Testis (tissue), 2 donors: ENCODE measurements around the gene PLEKHG7.

Source experiments
- POLR2A ChIP-seq: fragments of 450-650 bp; IDR thresholded peaks from one replicate; pipeline ENCODE4 v1.6.1; 2017; ENCODE audit warnings: antibody characterized with exemption, mild to moderate bottlenecking, moderate library complexity
- TF ChIP-seq, protein P1 (sequence below), 3 experiments: fragments of 450-650 bp in 2 of 3; fragments of 200-600 bp in 1 of 3; sonication (generic) in 1 of 3; IDR thresholded peaks; one replicate each; pipeline ENCODE4 v1.5.1; 2016 to 2019; ENCODE audit warnings: antibody characterized with exemption in 3 of 3, mild to moderate bottlenecking in 2 of 3, moderate library complexity in 1 of 3

DNA sequence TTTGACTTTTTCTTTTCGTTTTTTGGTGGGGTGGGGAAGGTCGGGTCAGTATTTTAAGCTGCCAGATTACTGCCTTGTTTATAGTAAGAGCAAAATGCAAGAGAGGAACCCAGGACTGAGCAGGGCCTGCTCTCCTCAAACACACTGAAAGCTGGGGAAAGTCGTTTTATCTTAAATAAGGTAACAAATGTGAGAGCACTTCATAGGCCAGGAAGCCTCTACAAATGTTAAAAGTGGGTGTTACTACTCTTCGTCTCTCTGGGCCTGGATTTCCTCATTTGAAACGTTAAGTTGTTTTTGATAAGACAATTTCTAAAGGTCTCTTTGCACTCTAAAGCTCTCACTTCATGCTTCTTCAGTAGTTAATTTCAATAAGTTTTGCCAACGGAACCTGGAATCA lies 33.8 kb downstream of the PLEKHG7 start:
- TF ChIP-seq, protein P1, sequence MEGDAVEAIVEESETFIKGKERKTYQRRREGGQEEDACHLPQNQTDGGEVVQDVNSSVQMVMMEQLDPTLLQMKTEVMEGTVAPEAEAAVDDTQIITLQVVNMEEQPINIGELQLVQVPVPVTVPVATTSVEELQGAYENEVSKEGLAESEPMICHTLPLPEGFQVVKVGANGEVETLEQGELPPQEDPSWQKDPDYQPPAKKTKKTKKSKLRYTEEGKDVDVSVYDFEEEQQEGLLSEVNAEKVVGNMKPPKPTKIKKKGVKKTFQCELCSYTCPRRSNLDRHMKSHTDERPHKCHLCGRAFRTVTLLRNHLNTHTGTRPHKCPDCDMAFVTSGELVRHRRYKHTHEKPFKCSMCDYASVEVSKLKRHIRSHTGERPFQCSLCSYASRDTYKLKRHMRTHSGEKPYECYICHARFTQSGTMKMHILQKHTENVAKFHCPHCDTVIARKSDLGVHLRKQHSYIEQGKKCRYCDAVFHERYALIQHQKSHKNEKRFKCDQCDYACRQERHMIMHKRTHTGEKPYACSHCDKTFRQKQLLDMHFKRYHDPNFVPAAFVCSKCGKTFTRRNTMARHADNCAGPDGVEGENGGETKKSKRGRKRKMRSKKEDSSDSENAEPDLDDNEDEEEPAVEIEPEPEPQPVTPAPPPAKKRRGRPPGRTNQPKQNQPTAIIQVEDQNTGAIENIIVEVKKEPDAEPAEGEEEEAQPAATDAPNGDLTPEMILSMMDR (IDR thresholded peaks at IDR 0.05), result no peak
- no peak for TF ChIP-seq POLR2A
